ENCODE data around the gene GPR137.

DNA sequence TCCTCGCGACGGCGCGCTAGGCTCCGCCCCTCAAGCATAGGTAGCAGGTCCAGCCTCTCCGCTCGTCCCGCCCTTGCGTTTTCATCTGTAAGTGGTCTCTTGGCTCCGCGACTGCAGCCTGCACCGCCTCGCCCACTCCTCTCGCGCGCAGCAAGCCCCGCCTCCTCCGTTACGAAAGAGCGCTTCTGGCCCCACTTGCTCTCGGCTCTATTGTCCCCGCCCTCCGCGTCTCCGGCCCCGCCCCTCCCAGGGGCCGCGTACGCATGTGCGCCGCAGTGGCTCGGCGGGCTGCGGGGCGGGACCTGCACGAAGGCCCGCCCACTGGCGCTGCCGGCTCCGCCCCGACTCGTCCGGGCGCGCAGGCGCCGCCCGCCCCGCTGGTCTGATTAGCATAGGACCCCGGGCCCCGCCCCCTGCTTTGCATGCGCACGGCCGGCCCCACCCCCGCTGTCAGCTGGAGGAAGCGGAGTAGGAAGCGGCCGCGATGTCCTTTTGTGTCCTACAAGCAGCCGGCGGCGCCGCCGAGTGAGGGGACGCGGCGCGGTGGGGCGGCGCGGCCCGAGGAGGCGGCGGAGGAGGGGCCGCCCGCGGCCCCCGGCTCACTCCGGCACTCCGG, 19.5 kb downstream of the GPR137 start, which contains the start of gene ESRRA:
- TF ChIP-seq, protein P1, sequence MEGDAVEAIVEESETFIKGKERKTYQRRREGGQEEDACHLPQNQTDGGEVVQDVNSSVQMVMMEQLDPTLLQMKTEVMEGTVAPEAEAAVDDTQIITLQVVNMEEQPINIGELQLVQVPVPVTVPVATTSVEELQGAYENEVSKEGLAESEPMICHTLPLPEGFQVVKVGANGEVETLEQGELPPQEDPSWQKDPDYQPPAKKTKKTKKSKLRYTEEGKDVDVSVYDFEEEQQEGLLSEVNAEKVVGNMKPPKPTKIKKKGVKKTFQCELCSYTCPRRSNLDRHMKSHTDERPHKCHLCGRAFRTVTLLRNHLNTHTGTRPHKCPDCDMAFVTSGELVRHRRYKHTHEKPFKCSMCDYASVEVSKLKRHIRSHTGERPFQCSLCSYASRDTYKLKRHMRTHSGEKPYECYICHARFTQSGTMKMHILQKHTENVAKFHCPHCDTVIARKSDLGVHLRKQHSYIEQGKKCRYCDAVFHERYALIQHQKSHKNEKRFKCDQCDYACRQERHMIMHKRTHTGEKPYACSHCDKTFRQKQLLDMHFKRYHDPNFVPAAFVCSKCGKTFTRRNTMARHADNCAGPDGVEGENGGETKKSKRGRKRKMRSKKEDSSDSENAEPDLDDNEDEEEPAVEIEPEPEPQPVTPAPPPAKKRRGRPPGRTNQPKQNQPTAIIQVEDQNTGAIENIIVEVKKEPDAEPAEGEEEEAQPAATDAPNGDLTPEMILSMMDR (IDR thresholded peaks at IDR 0.05) = no peak
- TF ChIP-seq POLR2A (IDR thresholded peaks at IDR 0.05) = peak; percentile 33
- TF ChIP-seq EP300 (IDR thresholded peaks at IDR 0.05; ENCODE audit: low read depth) = no peak
- peak; percentile 66 to 94 (median 82) for TF ChIP-seq POLR2AphosphoS5 (IDR thresholded peaks at IDR 0.05)

Measured in transverse colon (tissue), 4 donors.